Vagina (tissue), 2 donors: Measurements from ENCODE around the gene RFX7.

Experiments
- POLR2A ChIP-seq, 2 donors: fragments of 450-650 bp; IDR thresholded peaks; one replicate each; pipeline ENCODE4 v1.6.1; 2017; ENCODE audit warnings: antibody characterized with exemption in 2 of 2, mild to moderate bottlenecking in 2 of 2, moderate library complexity in 2 of 2
- POLR2AphosphoS5 ChIP-seq, 2 donors: sonication (generic); formaldehyde crosslinking; IDR thresholded peaks; one replicate each; pipeline ENCODE4 v1.9.0; 2017; ENCODE audit warnings: antibody characterized with exemption in 2 of 2, mild to moderate bottlenecking in 2 of 2, low read depth in 1 of 2; ENCODE audit not compliant: insufficient read depth in 1 of 2

GRCh38 chr15:56227306-56227705 lies 16.4 kb downstream of the RFX7 start:
- TF ChIP-seq POLR2A (IDR thresholded peaks at IDR 0.05) (no peak), POLR2AphosphoS5 (IDR thresholded peaks at IDR 0.05; ENCODE audit: insufficient read depth in 1 of 2, low read depth in 1 of 2) (no peak)
